Ovary (tissue), 3 donors: ENCODE measurements around the gene NEFH.

Experiments
- POLR2A ChIP-seq: fragments of 450-650 bp; IDR thresholded peaks from one replicate; pipeline ENCODE4 v1.6.1; 2017; ENCODE audit warnings: antibody characterized with exemption, mild to moderate bottlenecking, moderate library complexity
- TF ChIP-seq, protein P1 (sequence below), 3 donors: fragments of 450-650 bp in 2 of 3; fragments of 200-600 bp in 1 of 3; IDR thresholded peaks; one replicate each; pipeline versions ENCODE4 v1.5.1 to v1.8.0; 2016 to 2022; ENCODE audit warnings: antibody characterized with exemption in 3 of 3, mild to moderate bottlenecking in 1 of 3
- donor health status: DM: no; HTN: no; CAD: no.

DNA sequence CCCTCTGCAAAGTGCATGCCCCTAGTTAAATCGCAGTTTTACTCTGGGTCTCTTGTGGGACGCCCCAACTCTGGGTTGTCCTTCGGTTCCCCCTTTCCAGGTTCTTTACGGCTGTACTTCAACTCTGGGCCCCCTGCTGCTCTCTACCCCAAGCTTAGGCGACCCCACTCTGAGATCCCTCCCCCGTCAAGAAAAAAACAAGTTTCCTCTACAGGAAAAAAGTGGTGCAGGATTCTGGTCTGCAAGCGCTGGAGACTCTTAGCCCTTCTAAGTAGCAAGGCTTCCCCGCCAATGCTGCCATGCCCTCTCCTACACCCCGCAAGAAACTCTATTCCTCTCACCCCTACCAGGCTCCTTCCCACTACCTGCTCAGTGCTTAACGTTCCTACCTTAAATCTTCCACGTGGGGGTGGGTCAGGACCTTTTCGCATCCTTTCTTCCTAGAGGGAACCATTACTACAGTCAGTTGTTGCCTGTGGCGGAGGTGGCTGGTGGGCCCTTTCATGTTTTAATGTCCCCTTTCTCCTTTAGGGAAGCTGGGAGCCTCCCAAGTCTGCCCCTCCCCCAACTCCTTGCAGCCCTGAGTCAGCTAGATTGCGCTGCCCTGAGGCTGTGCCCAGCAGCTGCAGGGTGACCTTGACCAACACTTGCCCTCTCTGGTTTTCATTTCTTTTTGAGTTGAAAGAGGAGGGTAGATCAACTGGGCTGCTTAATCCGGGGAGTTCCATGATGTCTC lies 1.4 kb downstream of the NEFH start:
- TF ChIP-seq, protein P1, sequence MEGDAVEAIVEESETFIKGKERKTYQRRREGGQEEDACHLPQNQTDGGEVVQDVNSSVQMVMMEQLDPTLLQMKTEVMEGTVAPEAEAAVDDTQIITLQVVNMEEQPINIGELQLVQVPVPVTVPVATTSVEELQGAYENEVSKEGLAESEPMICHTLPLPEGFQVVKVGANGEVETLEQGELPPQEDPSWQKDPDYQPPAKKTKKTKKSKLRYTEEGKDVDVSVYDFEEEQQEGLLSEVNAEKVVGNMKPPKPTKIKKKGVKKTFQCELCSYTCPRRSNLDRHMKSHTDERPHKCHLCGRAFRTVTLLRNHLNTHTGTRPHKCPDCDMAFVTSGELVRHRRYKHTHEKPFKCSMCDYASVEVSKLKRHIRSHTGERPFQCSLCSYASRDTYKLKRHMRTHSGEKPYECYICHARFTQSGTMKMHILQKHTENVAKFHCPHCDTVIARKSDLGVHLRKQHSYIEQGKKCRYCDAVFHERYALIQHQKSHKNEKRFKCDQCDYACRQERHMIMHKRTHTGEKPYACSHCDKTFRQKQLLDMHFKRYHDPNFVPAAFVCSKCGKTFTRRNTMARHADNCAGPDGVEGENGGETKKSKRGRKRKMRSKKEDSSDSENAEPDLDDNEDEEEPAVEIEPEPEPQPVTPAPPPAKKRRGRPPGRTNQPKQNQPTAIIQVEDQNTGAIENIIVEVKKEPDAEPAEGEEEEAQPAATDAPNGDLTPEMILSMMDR (IDR thresholded peaks at IDR 0.05) = no peak
- no peak for TF ChIP-seq POLR2A
